ENCODE measurements around the gene CHST6. TPM values are rescaled to one million over a fixed set of nuclear protein-coding genes. Genes with fewer than 3 reads are reported as not detected.

The CHST6 gene
- total RNA-seq, 1 experiment from 2014 or later = 1.3 TPM

- TF ChIP-seq CTCF (IDR thresholded peaks at IDR 0.05; ENCODE audit: insufficient read depth in 1 of 2, low read depth in 1 of 2, low read length in 1 of 2, severe bottlenecking in 1 of 2, unreplicated experiment in 1 of 2) = no peak
- no peaks in the 10 kb centered on the region for H3K9me3 ChIP-seq
- no TSS peak for BruUV-seq (replicated peaks)
- DNase-seq = no peak
- Mint-ChIP-seq H3K27ac (ENCODE audit: unreplicated experiment) (no peak overlapping the region), H3K4me3 (ENCODE audit: unreplicated experiment) (no peak overlapping the region), H3K36me3 (ENCODE audit: insufficient read depth, unreplicated experiment) (no peaks in the 10 kb centered on the region), H3K4me1 (ENCODE audit: low read depth, unreplicated experiment) (no peaks in the 10 kb centered on the region), H3K27me3 (ENCODE audit: insufficient read depth, unreplicated experiment) (no peaks in the 10 kb centered on the region), H3K9me3 (ENCODE audit: unreplicated experiment) (no peaks in the 10 kb centered on the region)
- no peaks in the 10 kb centered on the region for H3K36me3 ChIP-seq (ENCODE audit: control insufficient read depth, insufficient read depth, low read length)
- CTCF ChIA-PET = no interaction called here
- H3K27me3 ChIP-seq (replicated peaks; ENCODE audit: control insufficient read depth, insufficient read depth, low read length) = no peaks in the 10 kb centered on the region
- POLR2A ChIA-PET = no interaction called here
- H3K4me1 ChIP-seq = no peaks in the 10 kb centered on the region
- no peak overlapping the region for H3K4me3 ChIP-seq (ENCODE audit: low read depth, low read length)
- intact Hi-C loops (cut with micrococcal nuclease; ENCODE audit: unreplicated experiment) = no loop called here
Measured at GRCh38 chr16:75477680-75478473, 17.4 kb downstream of the CHST6 start.

- ChIA-PET POLR2A (no interaction called here), CTCF (no interaction called here)
- H3K4me3 Mint-ChIP-seq (ENCODE audit: unreplicated experiment) = no peak overlapping the region
- no TSS peak for BruUV-seq (replicated peaks)
- peaks cover 1% of the 10 kb centered on the region for H3K27me3 Mint-ChIP-seq (ENCODE audit: insufficient read depth, unreplicated experiment)
- Histone ChIP-seq H3K27me3 (replicated peaks; ENCODE audit: control insufficient read depth, insufficient read depth, low read length) (no peaks in the 10 kb centered on the region), H3K4me1 (no peaks in the 10 kb centered on the region), H3K4me3 (ENCODE audit: low read depth, low read length) (no peak overlapping the region), H3K9me3 (no peaks in the 10 kb centered on the region), H3K36me3 (ENCODE audit: control insufficient read depth, insufficient read depth, low read length) (no peaks in the 10 kb centered on the region)
- H3K9me3 Mint-ChIP-seq (ENCODE audit: unreplicated experiment) = no peaks in the 10 kb centered on the region
- no peaks in the 10 kb centered on the region for H3K36me3 Mint-ChIP-seq (ENCODE audit: insufficient read depth, unreplicated experiment)
- intact Hi-C loops (cut with micrococcal nuclease; ENCODE audit: unreplicated experiment) = no loop called here
- no peaks in the 10 kb centered on the region for H3K4me1 Mint-ChIP-seq (ENCODE audit: low read depth, unreplicated experiment)
- DNase-seq = no peak
- H3K27ac Mint-ChIP-seq (ENCODE audit: unreplicated experiment) = no peak overlapping the region
- TF ChIP-seq CTCF (IDR thresholded peaks at IDR 0.05; ENCODE audit: insufficient read depth in 1 of 2, low read depth in 1 of 2, low read length in 1 of 2, severe bottlenecking in 1 of 2, unreplicated experiment in 1 of 2) = no peak
Measured at GRCh38 chr16:75476817-75477216, 18.4 kb downstream of the CHST6 start.

GRCh38 chr16:75475420-75475847 is 19.8 kb downstream of the CHST6 start:
- Mint-ChIP-seq H3K27me3 (ENCODE audit: insufficient read depth, unreplicated experiment) (peaks cover 3% of the 10 kb centered on the region), H3K36me3 (ENCODE audit: insufficient read depth, unreplicated experiment) (no peaks in the 10 kb centered on the region), H3K9me3 (ENCODE audit: unreplicated experiment) (no peaks in the 10 kb centered on the region), H3K4me3 (ENCODE audit: unreplicated experiment) (no peak overlapping the region), H3K4me1 (ENCODE audit: low read depth, unreplicated experiment) (no peaks in the 10 kb centered on the region), H3K27ac (ENCODE audit: unreplicated experiment) (no peak overlapping the region)
- no peak overlapping the region for H3K4me3 ChIP-seq (ENCODE audit: low read depth, low read length)
- no peaks in the 10 kb centered on the region for H3K9me3 ChIP-seq
- ChIA-PET POLR2A (no interaction called here), CTCF (interaction anchor here (0.6 kb wide), 1 partner anchor 9 kb away, joined by 6 read pairs; no protein-coding TSS in a partner anchor)
- intact Hi-C loops (cut with micrococcal nuclease; ENCODE audit: unreplicated experiment) = no loop called here
- BruUV-seq (replicated peaks) = no TSS peak
- no peaks in the 10 kb centered on the region for H3K27me3 ChIP-seq (replicated peaks; ENCODE audit: control insufficient read depth, insufficient read depth, low read length)
- no peak for DNase-seq
- no peak for TF ChIP-seq CTCF (IDR thresholded peaks at IDR 0.05; ENCODE audit: insufficient read depth in 1 of 2, low read depth in 1 of 2, low read length in 1 of 2, severe bottlenecking in 1 of 2, unreplicated experiment in 1 of 2)
- H3K36me3 ChIP-seq (ENCODE audit: control insufficient read depth, insufficient read depth, low read length) = no peaks in the 10 kb centered on the region
- no peaks in the 10 kb centered on the region for H3K4me1 ChIP-seq
